ENCODE data around the gene LRRC26. TPM values are rescaled to one million over a fixed set of nuclear protein-coding genes. Genes with fewer than 3 reads are reported as not detected.

LRRC26 gene
- total and polyA plus RNA-seq, 2 of the 13 experiments (the other 11 are each of a cell fraction or from before 2014, with no cell fraction given): not detected

- TF ChIP-seq KLF15 (CRISPR knock-in tag; IDR thresholded peaks at IDR 0.05; ENCODE audit: borderline replicate concordance) (peak; percentile 27; the same call in 1 of the 2 replicates), JARID2 (CRISPR knock-in tag; IDR thresholded peaks at IDR 0.05; ENCODE audit: insufficient replicate concordance) (no peak), ARID5B (CRISPR knock-in tag; IDR thresholded peaks at IDR 0.05) (no peak; the same call in 1 of the 2 replicates), RNF2 (conservative IDR thresholded peaks at IDR 0.05; ENCODE audit: low read depth) (no peak), SNAPC4 (CRISPR knock-in tag; IDR thresholded peaks at IDR 0.05) (peak; percentile 87; the same call in 1 of the 2 replicates), FOXO1 (CRISPR knock-in tag; IDR thresholded peaks at IDR 0.05) (0 out of 2 replicates have a peak, but pooled peaks have one; percentile 5), ZNF512 (CRISPR knock-in tag; IDR thresholded peaks at IDR 0.05) (no peak), IRF9 (CRISPR knock-in tag; IDR thresholded peaks at IDR 0.05; ENCODE audit: borderline replicate concordance) (no peak), HMGXB3 (CRISPR knock-in tag; IDR thresholded peaks at IDR 0.05; ENCODE audit: borderline replicate concordance) (no peak)
Observed at GRCh38 chr9:137217276-137218211, 47.7 kb upstream of the LRRC26 start (continued).

Data from HepG2 (cell line).